Lung (tissue), 12 donors: Measurements from ENCODE around the gene LRRC66. TPM values are rescaled to one million over a fixed set of nuclear protein-coding genes. Genes with fewer than 3 reads are reported as not detected.

Source experiments
- ATAC-seq: fragments of 200-7000 bp; cut with Tn5 transposase; one replicate; pipeline ENCODE4 v1.9.1; 2020; ENCODE audit warnings: moderate number of reproducible peaks; ENCODE audit not compliant: insufficient read depth, low FRiP score
- DNase-seq, 3 donors: peaks; one replicate each; pipeline ENCODE4 v3.0.0-alpha.2; 2013 to 2017
- H3K27ac ChIP-seq, 2 donors: one replicate each; pipeline ENCODE4 v1.5.1; 2013; ENCODE audit warnings: mild to moderate bottlenecking in 2 of 2, moderate library complexity in 2 of 2, control low read depth in 1 of 2, inconsistent platforms in 1 of 2, low read depth in 1 of 2, low read length in 1 of 2
- H3K27me3 ChIP-seq, 3 donors: one replicate each; pipeline ENCODE4 v1.5.1; 2013; ENCODE audit warnings: low read length in 2 of 3; ENCODE audit not compliant: control insufficient read depth in 3 of 3, insufficient read depth in 3 of 3
- H3K36me3 ChIP-seq, 4 donors: one replicate each; pipeline ENCODE4 v1.5.1; 2013; ENCODE audit warnings: low read length in 4 of 4, mild to moderate bottlenecking in 1 of 4, moderate library complexity in 1 of 4; ENCODE audit not compliant: control insufficient read depth in 4 of 4, insufficient read depth in 4 of 4
- H3K4me1 ChIP-seq, 5 donors: one replicate each; pipeline ENCODE4 v1.5.1; 2013; ENCODE audit warnings: low read length in 5 of 5, mild to moderate bottlenecking in 2 of 5, moderate library complexity in 1 of 5; ENCODE audit not compliant: control insufficient read depth in 5 of 5, insufficient read depth in 5 of 5
- H3K4me3 ChIP-seq: one replicate; pipeline ENCODE4 v1.5.1; 2013; ENCODE audit warnings: mild to moderate bottlenecking, control low read depth, moderate library complexity
- H3K9ac ChIP-seq, 2 donors: one replicate each; pipeline ENCODE4 v1.5.1; 2013; ENCODE audit warnings: low read length in 2 of 2, control low read depth in 1 of 2; ENCODE audit not compliant: insufficient read depth in 1 of 2
- H3K9me3 ChIP-seq, 4 donors: one replicate each; pipeline ENCODE4 v1.5.1; 2013; ENCODE audit warnings: low read length in 3 of 4, mild to moderate bottlenecking in 1 of 4, moderate library complexity in 1 of 4; ENCODE audit not compliant: control insufficient read depth in 4 of 4, insufficient read depth in 3 of 4
- CTCF ChIP-seq: IDR thresholded peaks from 2 replicates; pipeline ENCODE4 v1.5.1; 2012; ENCODE audit warnings: mild to moderate bottlenecking; ENCODE audit errors: control extremely low read depth, extremely low read depth
- WGBS, 2 donors: extraction: QIAGEN DNeasy Blood & Tissue Kit; methylation state at CpG; one replicate each; pipeline ENCODE4 v1.1.7; 2013; 5-methylcytosine and 5-hydroxymethylcytosine counted together
- polyA plus RNA-seq, 2 donors: library from polyadenylated mRNA; stranded (reverse); fragments of 200-250 nt; gene quantifications; one replicate each; pipeline ENCODE4 v1.2.1, GENCODE V29; 2013
- total RNA-seq, 2 donors: library from RNA; depleted of rRNA in 1 of 2; stranded (reverse); fragments of >200 nt in 1 of 2; gene quantifications; one replicate each; pipeline ENCODE4 v1.2.1, GENCODE V29; 2014 to 2021
- donor health status: control.
- donor health status: control.
- donor health status: Bipolar disorder and iron deficiency.
- donor health status: healthy.
- donor health status: DM: yes; HTN: yes; CAD: no.

Gene LRRC66
- total and polyA plus RNA-seq, 4 donors, result 0.05 to 0.28 (median 0.12) TPM

- no peaks in the 10 kb centered on the region for H3K9me3 ChIP-seq
- no peak overlapping the region for H3K9ac ChIP-seq
- WGBS, 2 donors, result 92 to 100% methylated on average over 1 of the region's 1 CpG
- no peaks in the 10 kb centered on the region for H3K36me3 ChIP-seq
- peaks cover 0 to 6% (median 0%) of the 10 kb centered on the region in 5 donors for H3K4me1 ChIP-seq
- ATAC-seq (no peak), DNase-seq (no peak)
- H3K4me3 ChIP-seq, result no peak overlapping the region
- H3K27ac ChIP-seq, result no peak overlapping the region
- peaks cover 0 to 10% (median 10%) of the 10 kb centered on the region in 3 donors for H3K27me3 ChIP-seq
- TF ChIP-seq CTCF, result no peak
Observed at GRCh38 chr4:52058275-52058674, 38.1 kb upstream of the LRRC66 start.

GRCh38 chr4:52057196-52057595, 37.0 kb upstream of the LRRC66 start:
- no peak overlapping the region for H3K27ac ChIP-seq
- no peaks in the 10 kb centered on the region for H3K9me3 ChIP-seq
- no peak for ATAC-seq
- no peaks in the 10 kb centered on the region for H3K36me3 ChIP-seq
- DNase-seq, result no peak
- H3K9ac ChIP-seq, result no peak overlapping the region
- no peak overlapping the region for H3K4me3 ChIP-seq
- peaks cover 0 to 7% (median 3%) of the 10 kb centered on the region in 5 donors for H3K4me1 ChIP-seq
- peaks cover 0 to 21% (median 20%) of the 10 kb centered on the region in 3 donors for H3K27me3 ChIP-seq
- no peak for TF ChIP-seq CTCF

- WGBS, 2 donors, result 93 to 94% methylated on average over 3 of the region's 3 CpGs
- no peak overlapping the region for H3K4me3 ChIP-seq
- H3K27me3 ChIP-seq, result peaks cover 0 to 45% (median 45%) of the 10 kb centered on the region in 3 donors
Observed at GRCh38 chr4:52054254-52054653, 34.1 kb upstream of the LRRC66 start.

More at GRCh38 chr4:52054254-52054653, 34.1 kb upstream of the LRRC66 start:
- Histone ChIP-seq H3K9me3 (peaks cover 0 to 3% (median 0%) of the 10 kb centered on the region in 4 donors), H3K4me1 (peaks cover 0 to 12% (median 7%) of the 10 kb centered on the region in 5 donors), H3K36me3 (no peaks in the 10 kb centered on the region), H3K9ac (no peak overlapping the region), H3K27ac (no peak overlapping the region)
- DNase-seq (no peak), ATAC-seq (no peak)
- TF ChIP-seq CTCF, result no peak
